HG02970 (cell line): ENCODE results near the gene SEMA4D.

Experiments
- ATAC-seq: cut with Tn5 transposase; IDR thresholded peaks from one replicate; pipeline ENCODE4 v1.9.1; 2021; ENCODE audit warnings: mild to moderate bottlenecking, moderate library complexity, moderate number of reproducible peaks; ENCODE audit not compliant: unreplicated experiment, low FRiP score

The SEMA4D gene

DNA sequence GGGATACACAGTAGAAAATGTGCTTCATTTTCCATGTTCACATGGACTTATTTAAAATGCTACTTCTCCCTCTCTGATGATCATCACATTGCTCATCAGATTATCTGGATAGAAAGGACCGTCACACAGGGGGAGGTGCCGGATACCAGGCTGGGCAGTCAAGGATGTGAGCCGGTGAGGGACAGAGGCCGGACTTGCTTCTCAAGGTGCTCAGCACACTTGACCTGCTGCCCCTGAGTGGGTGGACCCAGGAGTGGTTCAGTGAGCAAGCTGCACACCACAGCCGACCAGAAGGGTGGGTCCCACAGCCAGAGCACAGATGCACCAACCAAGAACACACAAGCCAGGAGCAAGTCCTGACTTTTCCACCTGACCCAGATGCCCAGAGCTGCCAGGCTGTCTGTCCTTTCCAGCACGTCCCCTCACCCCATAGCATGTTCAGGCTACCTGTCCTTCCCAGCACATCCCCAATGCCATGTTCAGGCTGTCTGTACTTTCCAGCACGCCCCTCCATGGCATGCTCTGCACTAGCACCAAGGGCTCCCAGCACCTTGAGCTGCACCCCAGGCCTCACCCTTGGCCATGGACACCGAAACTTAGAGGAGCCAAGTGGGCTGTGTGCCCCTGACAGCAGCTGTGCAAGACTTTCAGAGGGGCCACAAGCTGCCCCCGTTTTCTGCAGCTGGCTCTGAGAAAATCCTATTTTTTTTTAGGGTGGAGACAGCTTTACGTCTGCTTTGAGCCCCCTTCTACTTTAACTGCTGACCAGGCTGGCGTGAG lies 101.8 kb downstream of the SEMA4D start:
- ATAC-seq, result no peak

DNA sequence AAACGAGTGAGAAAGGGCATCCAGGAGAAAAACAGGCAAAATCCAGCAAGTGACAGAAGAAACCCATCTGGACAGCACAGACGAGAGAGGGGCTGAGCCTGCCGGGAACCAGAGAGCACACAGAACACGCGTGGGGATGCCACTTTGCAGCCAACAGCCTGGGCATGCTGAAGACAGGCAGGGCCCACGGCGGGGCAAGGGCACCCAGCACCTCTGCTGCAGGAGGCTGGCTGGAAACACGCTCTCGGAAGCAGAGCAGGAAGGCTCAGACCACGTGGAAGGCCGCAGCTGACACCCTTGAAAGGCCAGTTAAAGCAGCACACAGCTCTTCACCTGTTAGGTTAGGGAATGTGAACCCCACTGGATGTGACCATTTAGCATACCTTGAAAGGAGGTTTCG lies 103.5 kb downstream of the SEMA4D start:
- ATAC-seq, result no peak

DNA sequence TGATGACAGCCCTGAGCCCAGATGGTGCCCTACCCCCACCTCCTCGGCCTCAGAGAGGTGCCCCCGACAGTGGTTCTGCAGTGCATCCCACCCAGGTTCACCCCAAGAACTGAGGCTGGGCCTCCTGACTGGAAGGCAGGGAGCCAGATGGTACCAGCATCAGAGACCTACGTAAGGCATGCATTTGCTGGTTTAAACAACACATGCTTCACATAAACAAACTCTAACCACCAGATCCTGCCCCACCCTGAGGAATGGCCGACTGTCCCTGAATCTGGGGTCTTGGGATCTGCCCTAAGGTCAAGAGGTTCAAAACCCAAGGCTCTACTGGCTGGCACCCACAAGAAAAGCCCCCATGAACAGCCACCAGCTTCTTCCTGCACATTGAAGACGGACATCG lies 106.3 kb downstream of the SEMA4D start:
- ATAC-seq, result no peak

DNA sequence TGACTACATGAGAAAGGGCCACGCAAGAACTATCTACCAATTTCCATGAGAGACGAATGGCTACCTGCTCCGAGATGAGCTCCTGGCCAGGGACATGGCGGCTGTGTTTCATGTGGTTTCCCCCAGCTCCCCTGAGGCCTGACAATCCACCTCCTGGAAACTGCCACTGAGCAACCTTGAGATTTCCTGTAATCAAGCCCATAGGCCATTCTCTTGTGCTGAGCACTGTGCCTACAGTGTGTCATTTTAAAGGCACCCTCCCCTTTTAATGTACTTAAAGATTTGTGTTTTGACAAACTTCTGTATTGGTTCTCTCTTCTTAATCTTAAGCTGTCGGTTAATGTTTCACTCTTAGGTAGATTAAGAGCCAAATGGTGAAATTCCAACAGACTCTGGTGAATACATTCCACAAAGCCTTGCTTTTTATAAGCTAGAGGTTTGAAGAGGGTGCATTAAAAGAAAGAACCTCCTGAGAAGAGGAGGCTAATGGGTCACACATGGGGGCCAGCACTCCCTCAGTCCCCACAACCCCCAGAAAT lies 107.3 kb downstream of the SEMA4D start:
- ATAC-seq, result no peak

DNA sequence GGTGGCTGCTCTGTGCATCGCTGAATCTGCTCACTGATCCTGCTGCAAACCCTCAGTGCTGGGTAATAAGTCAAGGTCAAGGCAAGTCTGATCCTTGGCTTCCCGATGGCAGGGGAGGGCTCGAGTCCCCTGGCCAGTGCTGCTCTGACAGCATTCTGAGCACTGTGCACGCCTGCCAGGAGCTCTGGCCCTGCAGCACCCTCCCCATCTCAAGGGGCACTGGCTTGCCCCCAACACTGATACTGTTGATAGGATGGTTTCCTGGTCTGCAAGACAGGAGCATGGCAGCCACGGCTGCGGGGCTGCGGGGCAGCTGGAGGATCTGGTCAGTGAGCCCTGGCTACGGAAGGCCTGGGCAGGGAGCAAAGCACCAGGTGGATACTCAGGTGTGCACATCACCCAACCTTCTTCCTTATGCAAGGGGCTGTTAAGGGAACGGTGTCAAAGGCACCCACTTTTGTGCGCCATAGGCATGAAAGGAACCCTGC lies 107.8 kb downstream of the SEMA4D start:
- ATAC-seq, result no peak

DNA sequence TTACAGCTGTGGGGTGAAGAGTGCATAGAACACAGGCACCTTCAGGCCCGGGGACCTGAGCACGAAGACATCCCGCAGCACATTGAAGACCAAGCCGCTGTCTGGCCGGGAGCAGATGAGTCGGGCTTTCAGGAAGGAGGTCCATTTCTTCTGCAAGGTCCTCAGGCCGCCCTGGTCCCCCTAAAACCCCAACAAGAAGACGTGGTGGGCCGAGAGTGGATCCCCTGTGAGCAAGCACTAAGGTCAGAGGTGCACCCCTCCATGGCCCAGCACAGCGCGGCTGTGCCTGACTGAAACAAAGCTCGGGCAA lies 109.1 kb downstream of the SEMA4D start:
- no peak for ATAC-seq

DNA sequence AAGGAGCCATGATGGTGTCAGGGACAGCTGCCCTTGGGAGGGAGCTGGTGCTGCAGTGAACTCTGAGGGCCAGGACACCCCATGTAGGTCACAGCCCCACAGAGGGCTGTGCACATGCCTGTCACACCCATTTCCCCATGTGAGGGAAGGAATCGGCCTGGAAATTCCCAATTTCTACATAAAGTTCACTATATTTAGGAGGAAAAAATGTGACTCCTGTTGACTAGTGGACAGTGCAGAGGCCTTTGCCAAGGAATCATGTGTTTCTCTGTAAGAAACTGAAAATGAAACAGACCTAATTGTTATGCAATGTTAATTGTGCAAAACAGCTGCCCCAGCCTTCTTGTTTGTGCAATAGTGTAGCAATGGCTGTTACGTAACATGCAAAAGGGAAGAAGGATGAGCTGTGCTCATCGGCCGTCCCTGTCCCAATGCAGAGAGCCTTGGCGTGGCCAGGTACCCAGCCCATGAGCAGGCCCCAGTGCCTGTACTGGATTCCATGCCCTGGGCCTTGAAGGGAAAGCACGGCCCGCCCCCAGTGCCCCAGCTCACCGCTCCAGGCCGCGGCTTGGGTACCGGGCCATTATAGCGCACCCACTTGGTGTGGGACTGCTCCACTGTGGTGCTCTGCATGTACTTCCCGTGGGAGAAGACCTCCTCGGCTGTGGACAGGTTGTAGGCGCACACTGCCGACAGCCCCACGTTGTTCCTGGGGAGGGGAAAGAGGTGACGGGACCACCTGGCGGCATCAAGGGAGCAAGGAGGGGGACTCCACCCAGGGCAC lies 109.6 kb downstream of the SEMA4D start:
- ATAC-seq, result no peak

DNA sequence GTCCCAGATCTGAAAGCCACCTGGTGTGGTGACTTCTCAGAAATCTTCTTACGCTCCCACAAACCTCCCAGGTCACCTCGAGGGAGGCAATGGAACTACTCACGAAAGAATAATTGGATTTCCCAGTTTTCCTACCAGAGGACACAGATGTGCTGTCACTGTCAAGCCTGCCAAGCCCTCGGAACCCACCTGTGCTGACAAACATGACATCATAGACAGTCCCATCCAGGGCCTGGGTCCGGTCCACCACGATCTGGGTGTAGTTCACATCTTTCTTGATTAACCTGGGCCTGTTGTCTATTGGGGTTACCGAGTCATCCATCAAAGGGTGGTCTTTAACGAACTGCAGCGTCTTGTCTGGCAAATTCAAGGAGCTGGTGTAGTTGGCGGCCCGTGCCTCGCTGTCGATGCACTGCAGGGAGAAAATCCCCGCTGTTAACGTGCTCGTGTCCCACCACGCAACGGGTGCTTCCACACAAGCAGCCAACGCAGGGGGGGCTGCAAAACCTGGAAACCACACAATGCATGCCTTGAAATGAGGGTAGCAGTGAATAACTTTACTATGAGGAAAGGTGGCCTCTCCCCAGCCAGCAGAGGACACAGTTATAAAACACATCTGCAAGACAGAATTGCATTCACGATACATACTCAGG lies 110.6 kb downstream of the SEMA4D start:
- no peak for ATAC-seq

DNA sequence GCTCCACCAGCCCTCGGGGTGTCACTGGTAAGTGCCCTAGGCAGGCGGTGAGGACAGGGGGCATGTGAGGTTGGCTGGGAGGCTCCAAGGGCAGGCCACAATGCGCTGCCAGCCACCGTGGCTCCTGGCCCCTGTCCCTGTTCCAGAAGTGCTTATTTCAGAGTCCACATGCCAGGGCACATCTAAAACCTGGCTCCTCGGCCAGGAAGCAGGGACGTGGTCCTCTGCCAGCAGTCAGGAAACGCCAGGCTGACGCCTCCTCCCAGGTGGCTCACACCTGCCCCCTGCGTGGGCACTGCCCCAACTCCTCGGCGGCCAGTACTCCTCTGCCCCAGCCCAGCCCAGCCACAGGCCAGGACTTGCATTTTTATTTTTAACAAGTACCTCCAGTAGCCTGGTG lies 111.1 kb downstream of the SEMA4D start:
- no peak for ATAC-seq

GRCh38 chr9:89386206-89386605 lies 111.7 kb downstream of the SEMA4D start:
- ATAC-seq, result no peak

DNA sequence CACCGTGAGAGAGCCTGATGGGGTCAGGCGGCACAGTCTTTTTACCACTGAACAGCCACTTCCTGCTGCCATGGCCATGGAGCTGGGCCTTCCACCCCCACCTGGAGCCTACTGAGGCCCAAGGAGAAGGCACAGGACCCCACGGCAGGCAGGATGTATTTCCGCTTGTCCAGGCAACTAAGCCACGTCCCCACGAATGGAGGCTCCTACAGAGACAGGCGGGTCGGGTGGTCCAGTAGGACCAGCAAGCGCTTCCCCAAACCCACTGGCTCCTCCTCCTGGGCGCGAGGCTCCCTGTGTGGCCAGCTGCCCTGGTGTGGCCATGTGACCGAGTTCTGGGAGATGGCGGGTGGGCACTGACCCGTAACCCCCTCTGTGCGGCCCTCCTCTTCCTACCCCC lies 113.1 kb downstream of the SEMA4D start:
- ATAC-seq, result no peak

DNA sequence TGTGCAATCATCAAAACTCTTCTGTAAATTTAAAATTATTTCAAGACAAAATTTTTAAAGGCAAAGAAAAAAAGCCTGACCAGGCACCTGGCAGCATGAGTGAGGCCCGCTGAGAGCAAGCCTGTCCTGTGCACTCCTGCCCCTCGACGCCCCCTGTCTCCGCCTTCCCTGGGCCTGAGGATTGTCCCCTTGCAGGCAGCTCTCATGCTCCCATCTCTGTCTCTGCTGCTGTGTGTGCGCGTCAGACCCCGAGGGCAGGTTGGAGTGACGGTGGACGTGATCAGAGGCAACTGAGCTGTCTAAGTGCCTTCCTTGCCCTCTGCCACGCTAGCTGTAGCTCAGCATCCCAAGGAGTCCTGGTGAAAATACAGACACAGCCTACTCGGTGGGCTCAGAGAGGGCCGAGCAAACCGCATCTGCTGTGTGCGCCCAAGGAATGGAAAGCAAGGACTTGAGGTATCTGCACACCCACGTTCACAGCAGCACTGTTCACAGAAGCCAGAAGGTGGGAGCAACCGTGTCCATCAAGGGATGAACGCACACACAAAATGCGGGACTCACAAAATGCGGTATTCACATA lies 114.1 kb downstream of the SEMA4D start:
- ATAC-seq, result no peak

DNA sequence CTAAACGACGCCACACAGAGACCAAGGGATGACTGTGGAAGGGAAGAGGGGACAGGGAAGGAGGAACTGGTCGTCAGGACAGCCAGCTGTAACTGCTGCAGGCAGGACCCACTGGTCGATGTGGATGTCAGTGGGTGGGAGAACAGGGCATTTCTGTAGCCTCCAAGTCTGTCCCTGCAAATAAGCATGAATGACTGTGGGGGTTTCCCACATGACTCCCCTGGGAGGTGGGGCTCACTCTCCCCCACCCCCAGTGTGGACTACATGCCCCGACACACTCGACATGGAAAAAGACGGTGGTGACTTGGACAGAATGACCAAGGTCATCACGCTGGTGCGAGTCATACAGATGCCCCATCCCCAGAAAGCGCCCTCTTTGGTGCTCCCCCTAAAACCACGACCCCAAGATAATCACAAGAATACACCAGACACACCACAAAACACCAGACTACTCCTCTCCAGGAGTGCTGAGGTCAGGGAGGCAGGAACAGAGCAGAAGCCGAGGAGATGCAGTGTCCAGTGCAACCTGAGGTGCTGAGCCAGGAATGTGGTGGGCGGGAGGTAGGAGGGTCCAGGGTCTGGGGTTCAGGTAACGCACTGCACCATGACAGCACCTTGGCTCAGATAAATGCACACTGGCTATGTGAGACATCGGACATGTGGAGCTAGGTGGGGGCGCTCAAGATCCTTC lies 114.7 kb downstream of the SEMA4D start:
- no peak for ATAC-seq

DNA sequence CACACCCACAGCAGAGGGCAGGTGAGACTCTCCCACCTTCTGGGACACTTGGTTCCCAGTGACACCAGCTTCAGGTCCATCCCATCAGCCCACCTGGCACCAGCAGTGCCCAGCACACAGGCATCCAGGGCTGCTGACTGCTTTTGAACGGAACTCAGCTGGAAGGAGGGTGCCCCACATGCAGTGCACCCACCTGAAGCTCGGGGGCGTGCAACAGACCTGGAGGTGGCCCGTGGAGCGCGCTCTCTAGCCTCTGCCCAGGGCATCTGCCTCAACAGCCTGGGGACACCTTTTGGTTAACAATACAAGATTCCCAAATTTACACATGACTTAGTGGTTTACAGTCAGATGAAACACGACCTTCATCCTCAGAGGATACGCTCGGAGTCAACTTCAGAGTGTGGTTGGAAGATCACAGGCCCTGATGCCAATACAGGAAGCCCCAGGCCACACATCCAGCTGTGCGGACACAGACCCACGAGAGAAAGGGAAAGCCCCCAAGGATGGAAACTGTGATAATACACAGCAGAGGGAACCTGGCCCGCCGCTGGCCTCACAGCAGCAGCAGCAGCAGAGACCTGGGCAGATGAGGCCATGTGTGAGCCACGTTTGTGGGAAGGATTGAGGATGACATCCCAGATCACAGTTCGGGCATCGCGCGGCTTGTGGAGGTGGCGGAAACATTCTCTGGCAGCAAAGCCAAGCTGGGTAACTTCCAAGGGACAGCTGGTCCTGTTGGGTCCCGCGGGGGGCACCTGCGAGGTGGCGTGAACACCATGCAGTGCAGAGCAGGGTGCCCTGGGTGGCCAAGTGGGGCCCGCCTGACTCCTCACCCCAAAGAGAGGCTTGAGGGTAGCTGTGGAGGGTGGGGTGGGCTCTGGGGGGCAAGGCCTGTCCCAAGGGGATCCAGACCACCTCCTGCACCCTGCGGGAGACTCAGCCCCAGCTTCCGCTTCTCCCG lies 115.6 kb downstream of the SEMA4D start:
- no peak for ATAC-seq

DNA sequence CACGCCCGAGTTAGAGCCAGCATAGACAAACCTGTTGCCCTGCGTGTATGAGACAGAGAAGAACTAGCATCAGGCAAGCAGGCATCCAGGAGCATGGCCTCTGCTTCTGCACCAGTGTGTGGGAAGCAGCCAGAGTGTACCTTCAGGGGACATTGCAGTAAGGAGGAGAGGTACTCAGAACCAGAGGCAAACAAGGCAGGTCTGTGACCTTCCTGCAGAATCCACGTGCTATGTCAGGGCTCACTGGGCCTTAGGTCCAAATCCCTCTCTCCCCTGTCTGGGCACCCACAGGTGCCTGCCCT lies 116.7 kb downstream of the SEMA4D start:
- no peak for ATAC-seq

GRCh38 chr9:89380437-89381307 lies 117.2 kb downstream of the SEMA4D start:
- ATAC-seq, result no peak

GRCh38 chr9:89379508-89380115 lies 118.3 kb downstream of the SEMA4D start:
- ATAC-seq, result no peak

DNA sequence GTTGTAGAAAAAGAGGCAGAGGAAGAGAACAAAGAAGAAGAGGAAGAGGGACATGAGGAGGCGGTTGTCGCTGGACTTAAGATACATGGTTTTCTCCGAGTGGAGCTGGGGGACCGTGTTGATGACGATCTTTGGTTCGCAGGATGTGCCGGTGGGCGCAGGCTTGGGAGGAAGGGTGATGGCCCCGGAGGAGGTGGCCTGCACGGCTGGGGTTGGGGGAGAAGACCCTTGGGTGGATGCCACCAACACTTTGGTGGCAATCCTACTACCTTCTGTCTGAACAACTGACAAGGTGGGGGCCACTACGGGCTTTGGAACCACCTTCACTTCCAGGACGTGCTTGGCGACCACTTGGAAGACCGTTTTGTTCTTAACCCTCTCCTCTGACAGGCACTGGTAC lies 118.9 kb downstream of the SEMA4D start:
- no peak for ATAC-seq
